Gastrocnemius medialis (tissue), 4 donors: ENCODE data around the gene PPM1K. TPM values are rescaled to one million over a fixed set of nuclear protein-coding genes. Genes with fewer than 3 reads are reported as not detected.

Experiments used
- ATAC-seq, 2 donors: fragments of 150-250 bp; one replicate each; pipeline ENCODE4 v1.9.1; 2016
- DNase-seq, 2 donors: peaks; one replicate each; pipeline ENCODE4 v3.0.0-alpha.2; 2019
- H3K27ac ChIP-seq, 4 donors: fragments of 200-600 bp; sonication (generic); 1 replicate in 1 of 4; 2 replicates in 3 of 4; pipeline ENCODE4 v1.5.1; 2016 to 2018; ENCODE audit warnings: mild to moderate bottlenecking in 2 of 4, moderate library complexity in 1 of 4
- H3K27me3 ChIP-seq, 3 donors: fragments of 200-600 bp; sonication (generic) in 2 of 3; 1 replicate in 1 of 3; 2 replicates in 2 of 3; pipeline versions ENCODE4 v1.5.1 to v1.6.0; 2016 to 2019; ENCODE audit warnings: mild to moderate bottlenecking in 1 of 3, moderate library complexity in 1 of 3
- H3K36me3 ChIP-seq, 2 donors: fragments of 200-600 bp; sonication (generic) in 1 of 2; one replicate each; pipeline ENCODE4 v1.5.1; 2017 to 2018
- H3K4me1 ChIP-seq, 2 donors: fragments of 200-600 bp; sonication (generic) in 1 of 2; one replicate each; pipeline ENCODE4 v1.5.1; 2016 to 2017; ENCODE audit warnings: mild to moderate bottlenecking in 2 of 2
- H3K4me3 ChIP-seq, 4 donors: fragments of 200-600 bp; sonication (generic) in 3 of 4; 1 replicate in 1 of 4; 2 replicates in 3 of 4; pipeline ENCODE4 v1.5.1; 2016 to 2019; ENCODE audit warnings: mild to moderate bottlenecking in 2 of 4
- H3K9me3 ChIP-seq, 3 donors: fragments of 200-600 bp; sonication (generic) in 2 of 3; 1 replicate in 1 of 3; 2 replicates in 2 of 3; pipeline ENCODE4 v1.5.1; 2016 to 2019
- CTCF ChIP-seq, 5 experiments: fragments of 450-650 bp in 3 of 5; fragments of 200-600 bp in 2 of 5; sonication (generic) in 2 of 5; IDR thresholded peaks in 4 of 5; conservative IDR thresholded peaks in 1 of 5; 1 replicate in 4 of 5; 2 replicates in 1 of 5; pipeline ENCODE4 v1.5.1; 2016 to 2019; ENCODE audit warnings: antibody characterized with exemption in 5 of 5, mild to moderate bottlenecking in 3 of 5, moderate library complexity in 3 of 5
- POLR2A ChIP-seq, 2 donors: fragments of 450-650 bp; IDR thresholded peaks; one replicate each; pipeline ENCODE4 v1.6.1; 2017; ENCODE audit warnings: antibody characterized with exemption in 2 of 2, mild to moderate bottlenecking in 2 of 2, moderate library complexity in 2 of 2
- in situ Hi-C, 4 donors: fragments of 200-750 bp; cut with MboI; loops; one replicate each; pipeline versions ENCODE4 v1.15.0 to v1.8.0; 2017; ENCODE audit warnings: low sequenced_read_pairs in 4 of 4
- intact Hi-C: fragments of 100-400 bp; cut with DNase I; formaldehyde crosslinking; loops from one replicate; pipeline ENCODE4 v1.15.1; 2023; ENCODE audit warnings: low total_unique reads
- total RNA-seq, 4 donors: library from RNA; depleted of rRNA; stranded (reverse); fragments of >200 nt; gene quantifications; one replicate each; pipeline versions ENCODE4 v1.1.0 to v1.2.3, GENCODE V29; 2016

The PPM1K gene
- total RNA-seq, 4 donors from 2014 or later, result 3.3 to 9.5 (median 6.9) TPM

- DNase-seq (no peak), ATAC-seq (no peak)
- TF ChIP-seq CTCF (IDR thresholded peaks at IDR 0.05 in 4 of 5, conservative IDR thresholded peaks at IDR 0.05 in 1 of 5), result no peak
- Histone ChIP-seq H3K36me3 (no peaks in the 10 kb centered on the region), H3K9me3 (no peaks in the 10 kb centered on the region), H3K4me3 (no peak overlapping the region), H3K27ac (no peak overlapping the region), H3K27me3 (no peaks in the 10 kb centered on the region), H3K4me1 (no peaks in the 10 kb centered on the region)
- intact Hi-C loops, result no loop called here
- in situ Hi-C loops, result no loop called here
Observed at GRCh38 chr4:88251924-88252323, 32.4 kb downstream of the PPM1K start.

- Histone ChIP-seq H3K9me3 (no peaks in the 10 kb centered on the region), H3K27me3 (no peaks in the 10 kb centered on the region), H3K4me3 (no peak overlapping the region), H3K27ac (no peak overlapping the region), H3K4me1 (peaks cover 23 to 26% of the 10 kb centered on the region in 2 donors), H3K36me3 (no peaks in the 10 kb centered on the region)
- in situ Hi-C loops (no loop called here), intact Hi-C loops (loop anchor here (10.0 kb wide), 1 partner anchor 348 kb away; the partner anchor contains the start of gene HERC3)
- TF ChIP-seq POLR2A (IDR thresholded peaks at IDR 0.05) (no peak), CTCF (IDR thresholded peaks at IDR 0.05 in 4 of 5, conservative IDR thresholded peaks at IDR 0.05 in 1 of 5) (no peak)
- ATAC-seq, result no peak
- DNase-seq, result no peak
Observed at GRCh38 chr4:88247148-88247547, 37.2 kb downstream of the PPM1K start.

GRCh38 chr4:88246600-88246999, 37.8 kb downstream of the PPM1K start:
- DNase-seq, result no peak
- no peaks in the 10 kb centered on the region for H3K36me3 ChIP-seq
- no peak for TF ChIP-seq POLR2A (IDR thresholded peaks at IDR 0.05)
- no peak for TF ChIP-seq CTCF (IDR thresholded peaks at IDR 0.05 in 4 of 5, conservative IDR thresholded peaks at IDR 0.05 in 1 of 5)
- intact Hi-C loops (loop anchor here (10.0 kb wide), 1 partner anchor 348 kb away; the partner anchor contains the start of gene HERC3), in situ Hi-C loops (no loop called here)
- no peaks in the 10 kb centered on the region for H3K9me3 ChIP-seq
- ATAC-seq, result no peak
- no peaks in the 10 kb centered on the region for H3K27me3 ChIP-seq
- no peak overlapping the region for H3K27ac ChIP-seq
- H3K4me3 ChIP-seq, result no peak overlapping the region
- H3K4me1 ChIP-seq, result peaks cover 28 to 32% of the 10 kb centered on the region in 2 donors

GRCh38 chr4:88244816-88245579, 39.4 kb downstream of the PPM1K start:
- no peaks in the 10 kb centered on the region for H3K9me3 ChIP-seq
- intact Hi-C loops, result loop anchor here (1.0 to 10.0 kb wide), 2 partner anchors 39 to 350 kb away; partner anchors contain the start of genes HERC3 and PPM1K
- H3K27me3 ChIP-seq, result no peaks in the 10 kb centered on the region
- in situ Hi-C loops, result no loop called here
- H3K27ac ChIP-seq, result peak overlapping the region; percentile 81 to 89 (median 86)
- peak overlapping the region; percentile 2 to 42 (median 36) for H3K4me3 ChIP-seq
- peaks cover 32 to 39% of the 10 kb centered on the region in 2 donors for H3K4me1 ChIP-seq
- DNase-seq (peak; percentile 70 to 93), ATAC-seq (peak; percentile 78 to 85)
- TF ChIP-seq POLR2A (IDR thresholded peaks at IDR 0.05) (no peak), CTCF (IDR thresholded peaks at IDR 0.05 in 4 of 5, conservative IDR thresholded peaks at IDR 0.05 in 1 of 5) (no peak)
- H3K36me3 ChIP-seq, result no peaks in the 10 kb centered on the region
